GM04503 (cell line): ENCODE data around the gene EEA1.
A peak's percentile ranks its signal among the peaks of the same experiment; 100 is the strongest.
"Not testable (repeated sequence)": the region's sequence is repeated elsewhere in the genome, so short reads cannot be mapped to it uniquely, and the experiment has no call there.

Source experiments
- DNase-seq: peaks from one replicate; pipeline ENCODE4 v3.0.0-alpha.2; 2012; ENCODE audit warnings: low read depth

The EEA1 gene

GRCh38 chr12:92802906-92803305, 126.2 kb downstream of the EEA1 start:
- no peak for DNase-seq

GRCh38 chr12:92796650-92797049, 132.4 kb downstream of the EEA1 start:
- DNase-seq: no peak

- no peak for DNase-seq
These were observed 134.3 kb downstream of the EEA1 start for GRCh38 chr12:92794814-92795213.

- not testable (repeated sequence) for DNase-seq
These were observed 134.7 kb downstream of the EEA1 start for GRCh38 chr12:92794356-92794755.

- no peak for DNase-seq
These were observed 143.1 kb downstream of the EEA1 start for GRCh38 chr12:92786045-92786444.

- no peak for DNase-seq
These were observed 143.5 kb downstream of the EEA1 start for GRCh38 chr12:92785563-92785950.

GRCh38 chr12:92784797-92785562, 144.1 kb downstream of the EEA1 start:
- DNase-seq: no peak

- peak; percentile 56 for DNase-seq
These were observed 144.7 kb downstream of the EEA1 start for GRCh38 chr12:92784356-92784755.

- no peak for DNase-seq
These were observed 149.2 kb downstream of the EEA1 start for GRCh38 chr12:92779902-92780301.

GRCh38 chr12:92778525-92778924, 150.6 kb downstream of the EEA1 start:
- DNase-seq: no peak

- no peak for DNase-seq
These were observed 153.7 kb downstream of the EEA1 start for GRCh38 chr12:92775416-92775815.

- DNase-seq: no peak
These were observed 158.1 kb downstream of the EEA1 start for GRCh38 chr12:92771001-92771400.

- no peak for DNase-seq
These were observed 159.8 kb downstream of the EEA1 start for GRCh38 chr12:92769124-92769901.

GRCh38 chr12:92765871-92766270, 163.2 kb downstream of the EEA1 start:
- DNase-seq: no peak

- no peak for DNase-seq
These were observed 164.3 kb downstream of the EEA1 start for GRCh38 chr12:92764831-92765230.

- no peak for DNase-seq
These were observed 166.3 kb downstream of the EEA1 start for GRCh38 chr12:92762773-92763172.

GRCh38 chr12:92759634-92760268, 169.3 kb downstream of the EEA1 start:
- peak; percentile 79 for DNase-seq

GRCh38 chr12:92757597-92758121, 171.4 kb downstream of the EEA1 start:
- DNase-seq: no peak

- no peak for DNase-seq
These were observed 172.0 kb downstream of the EEA1 start for GRCh38 chr12:92756898-92757596.

- no peak for DNase-seq
These were observed 174.9 kb downstream of the EEA1 start for GRCh38 chr12:92753976-92754885.

- not testable (repeated sequence) for DNase-seq
These were observed 179.4 kb downstream of the EEA1 start for GRCh38 chr12:92749691-92750090.
